SW480 (cell line): ENCODE measurements around the gene PLEKHS1.
"Not testable (repeated sequence)": the region's sequence is repeated elsewhere in the genome, so short reads cannot be mapped to it uniquely, and the experiment has no call there.

Source experiments
- DNase-seq: peaks from one replicate; pipeline ENCODE4 v3.0.0-alpha.2; 2016; ENCODE audit warnings: low spot score

The PLEKHS1 gene

DNA sequence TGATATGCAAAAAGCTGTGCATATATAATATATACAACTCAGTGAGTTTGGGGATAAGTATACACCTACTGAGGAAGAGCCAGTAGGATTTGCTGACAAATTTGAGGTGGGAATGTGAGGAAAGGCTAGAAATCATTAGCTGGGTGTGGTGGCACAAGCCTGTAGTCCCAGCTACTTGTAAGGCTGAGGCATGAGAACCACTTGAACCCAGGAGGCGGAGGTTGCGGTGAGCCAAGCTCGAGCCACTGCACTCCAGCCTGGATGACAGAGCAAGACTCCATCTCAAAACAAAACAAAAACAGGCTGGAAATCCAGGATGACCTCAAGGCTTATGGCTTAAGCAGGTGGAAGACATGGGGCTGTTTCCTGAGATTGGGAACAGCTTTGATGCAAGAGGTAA, 10.6 kb upstream of the PLEKHS1 start:
- no peak for DNase-seq

GRCh38 chr10:113742466-113742865, 9.0 kb upstream of the PLEKHS1 start:
- DNase-seq = no peak

GRCh38 chr10:113743594-113743993, 7.9 kb upstream of the PLEKHS1 start:
- DNase-seq = no peak

DNA sequence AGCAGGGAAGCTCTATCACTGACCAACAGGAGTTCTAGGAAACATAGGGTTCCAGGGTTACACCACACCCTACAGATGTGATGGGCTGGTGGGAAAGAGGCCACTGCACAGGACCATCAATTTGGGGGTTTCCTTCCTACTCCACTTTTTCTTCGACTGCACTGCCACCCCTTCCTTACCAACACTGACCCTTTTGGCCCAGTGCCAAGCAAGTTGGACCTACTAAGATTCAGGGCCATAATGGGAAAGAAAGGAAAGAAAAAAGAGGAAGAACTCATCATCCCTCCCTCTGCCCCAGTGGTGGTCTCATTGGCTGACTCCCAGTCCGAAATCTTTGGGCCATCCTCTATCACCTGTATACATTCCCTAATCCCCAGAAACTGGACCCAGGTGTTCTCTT, 6.1 kb upstream of the PLEKHS1 start:
- no peak for DNase-seq

DNA sequence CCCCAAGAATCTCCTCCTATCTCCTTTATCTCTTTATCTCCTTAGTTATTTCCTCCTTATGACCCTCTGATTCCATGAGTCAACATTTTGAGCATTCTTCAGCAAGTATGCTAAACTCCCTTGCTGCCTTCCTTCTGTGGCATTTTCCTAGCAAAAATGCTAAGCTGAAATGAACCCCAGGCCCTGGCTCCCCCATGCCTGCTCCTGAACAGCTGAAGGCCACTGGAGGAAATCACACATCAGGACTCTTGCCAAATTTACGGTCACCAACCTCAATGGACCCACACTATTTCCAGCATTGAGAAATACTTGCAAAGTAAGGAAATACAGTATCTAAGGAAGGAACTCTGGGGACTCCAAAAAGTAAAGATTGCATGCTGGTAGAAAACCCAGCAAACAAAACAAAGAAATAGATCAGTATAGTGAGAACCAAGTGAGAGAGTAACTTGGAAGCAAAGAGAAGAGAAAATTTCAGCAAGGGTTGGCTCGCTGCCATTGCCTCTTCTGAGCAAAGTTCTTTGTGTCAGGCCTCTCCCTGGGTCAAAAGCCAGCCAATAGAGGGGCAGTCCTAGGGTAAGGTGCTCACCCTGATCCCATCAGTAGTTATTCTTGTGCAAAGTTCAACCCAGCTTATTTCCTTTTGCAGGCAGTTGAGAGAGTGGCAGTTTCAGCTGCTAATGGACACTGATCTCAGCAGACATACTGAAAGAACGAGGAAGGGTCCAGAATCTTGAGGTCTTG, 5.1 kb upstream of the PLEKHS1 start:
- no peak for DNase-seq

DNA sequence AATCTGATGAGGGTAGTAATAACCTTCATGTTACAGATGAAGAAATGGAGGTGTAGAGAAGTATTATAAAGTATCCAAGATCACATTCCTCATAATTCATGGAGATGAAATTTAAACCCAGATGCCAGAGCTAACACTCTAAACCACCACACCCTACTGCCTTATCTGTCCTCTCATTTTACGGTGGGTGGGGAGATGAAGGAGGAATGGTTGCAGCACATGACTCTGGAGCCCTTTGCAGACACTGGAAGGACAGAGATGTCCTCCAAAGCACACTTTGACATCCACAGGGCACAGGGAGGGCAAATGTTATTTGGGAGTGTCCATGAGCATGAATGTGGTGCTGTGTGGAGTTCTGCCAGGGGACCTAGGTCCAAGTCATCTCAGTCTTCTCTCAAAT, 1.1 kb downstream of the PLEKHS1 start:
- no peak for DNase-seq

DNA sequence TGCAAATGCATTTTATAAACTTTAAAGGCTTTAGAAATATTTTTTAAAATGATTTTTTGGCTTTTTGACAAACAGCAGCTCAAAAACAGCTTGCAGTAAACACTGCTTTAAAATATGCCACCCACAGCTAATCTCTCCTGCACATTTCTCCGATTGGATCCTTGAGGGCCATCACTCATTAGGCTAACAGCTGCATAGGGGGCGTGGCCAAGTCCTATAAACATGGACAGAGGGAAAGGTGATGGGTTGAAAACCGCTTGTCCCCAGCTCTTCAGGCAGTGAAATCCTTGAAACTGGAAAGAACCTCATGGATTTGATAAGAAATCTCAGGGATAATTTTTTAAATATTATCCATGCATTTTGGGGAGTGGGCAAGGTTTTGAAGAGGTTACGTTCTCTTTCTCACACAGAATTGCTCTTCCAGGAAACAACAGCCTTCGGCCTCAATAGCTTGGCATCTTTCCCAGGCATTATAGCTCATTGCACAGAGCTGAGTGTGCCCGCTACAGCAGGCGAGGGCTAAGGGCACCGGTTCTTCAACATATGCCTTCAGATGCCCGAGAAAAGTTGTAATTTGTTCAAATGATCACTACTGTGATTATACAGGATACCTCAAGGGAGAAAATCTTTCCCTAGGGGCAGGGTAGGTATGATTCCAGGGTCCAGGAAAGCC, 1.7 kb downstream of the PLEKHS1 start:
- DNase-seq = no peak

DNA sequence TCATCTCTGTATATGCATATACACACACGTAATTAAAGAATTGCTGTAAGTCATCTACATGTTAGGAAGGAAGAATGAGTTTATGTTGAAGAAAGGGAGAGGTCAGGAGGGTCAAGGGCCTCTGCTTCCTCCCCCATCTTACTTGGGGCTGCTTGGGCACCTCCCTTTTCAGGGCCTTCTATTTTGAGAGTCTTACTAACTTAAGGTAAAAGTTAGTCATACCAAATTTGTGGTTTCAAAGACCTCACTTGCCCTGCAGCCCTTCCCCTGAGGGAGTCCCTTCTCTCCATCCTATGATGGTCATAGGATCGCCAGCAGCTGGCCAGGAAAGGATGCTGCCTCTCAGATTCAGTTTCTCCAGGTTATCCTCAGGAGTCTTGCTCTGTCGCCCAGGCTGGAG, 2.6 kb downstream of the PLEKHS1 start:
- no peak for DNase-seq

DNA sequence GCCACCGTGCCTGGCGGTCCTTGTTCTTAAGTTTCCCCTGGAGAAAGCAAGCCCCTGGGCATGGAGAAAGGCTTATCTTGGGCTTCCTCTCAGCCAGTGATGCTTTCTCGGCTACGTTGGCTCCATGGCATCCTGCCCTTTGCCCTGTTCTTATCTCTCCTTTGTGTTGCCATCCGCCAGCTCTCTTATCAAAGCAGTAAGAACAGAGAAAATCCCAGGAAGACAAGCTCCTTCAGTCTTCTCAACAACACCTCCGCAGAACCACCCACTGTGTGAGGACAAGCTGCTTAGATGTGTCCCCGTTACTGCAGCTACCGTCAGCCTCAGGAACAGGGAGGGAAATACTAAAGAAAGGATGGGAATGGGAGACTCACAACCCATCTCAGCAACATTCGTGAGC, 3.3 kb downstream of the PLEKHS1 start:
- DNase-seq = no peak

GRCh38 chr10:113756940-113757543, 5.6 kb downstream of the PLEKHS1 start:
- no peak for DNase-seq

GRCh38 chr10:113762083-113762482, 10.6 kb downstream of the PLEKHS1 start:
- DNase-seq = no peak

DNA sequence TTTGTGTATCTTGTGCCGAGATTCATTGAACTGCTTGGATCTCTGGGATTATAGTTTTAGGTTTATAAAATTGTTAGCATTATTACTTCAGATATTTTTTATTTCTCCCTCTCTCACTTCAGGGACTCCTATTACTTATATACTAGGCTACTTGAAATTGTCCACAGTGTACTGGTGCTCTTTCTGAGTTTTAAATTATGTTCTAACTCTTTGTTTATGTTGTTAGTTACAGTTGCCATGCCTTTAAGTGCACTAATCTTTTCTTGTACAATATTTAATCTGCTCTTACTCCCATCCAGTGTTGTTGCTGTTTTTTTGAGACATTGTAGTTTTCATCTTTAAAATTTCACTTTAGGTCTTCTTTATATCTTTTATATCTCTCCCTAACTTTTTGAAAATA, 13.1 kb downstream of the PLEKHS1 start:
- DNase-seq = no peak

- DNase-seq = no peak
Measured at GRCh38 chr10:113765910-113766309, 14.4 kb downstream of the PLEKHS1 start.

GRCh38 chr10:113767222-113767621, 15.7 kb downstream of the PLEKHS1 start:
- DNase-seq = peak; percentile 5

- no peak for DNase-seq
Measured at GRCh38 chr10:113770346-113770745, 18.9 kb downstream of the PLEKHS1 start.

GRCh38 chr10:113771131-113771530, 19.6 kb downstream of the PLEKHS1 start:
- DNase-seq = not testable (repeated sequence)

DNA sequence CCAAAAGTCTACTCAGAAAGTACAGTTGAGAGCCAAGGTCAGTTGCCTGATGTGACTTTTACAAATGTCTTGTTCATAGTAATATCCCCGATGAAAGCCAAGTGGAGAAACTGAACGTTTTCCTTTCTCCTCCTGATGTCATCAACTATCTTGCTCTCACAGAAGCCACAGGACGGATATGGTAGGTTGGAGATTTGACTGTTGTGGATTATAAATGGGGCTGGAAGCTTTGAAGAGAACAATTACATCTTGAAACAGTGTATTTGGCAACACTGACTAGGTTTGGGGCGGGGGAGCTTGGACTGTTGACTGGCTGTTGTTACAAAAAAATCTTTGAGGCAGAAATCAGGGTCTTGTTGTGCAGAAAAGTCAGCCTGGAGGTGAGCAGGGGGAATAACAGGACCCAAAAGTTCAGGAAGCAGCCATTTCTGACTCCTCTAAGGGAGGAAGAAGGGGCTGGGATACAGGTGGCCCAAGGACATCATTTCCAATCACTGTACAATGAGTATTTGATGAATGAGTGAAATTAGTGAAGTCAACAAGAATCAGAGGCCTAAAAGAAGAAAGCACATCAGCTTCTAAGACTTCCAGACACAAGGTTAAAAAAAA, 24.3 kb downstream of the PLEKHS1 start:
- no peak for DNase-seq

DNA sequence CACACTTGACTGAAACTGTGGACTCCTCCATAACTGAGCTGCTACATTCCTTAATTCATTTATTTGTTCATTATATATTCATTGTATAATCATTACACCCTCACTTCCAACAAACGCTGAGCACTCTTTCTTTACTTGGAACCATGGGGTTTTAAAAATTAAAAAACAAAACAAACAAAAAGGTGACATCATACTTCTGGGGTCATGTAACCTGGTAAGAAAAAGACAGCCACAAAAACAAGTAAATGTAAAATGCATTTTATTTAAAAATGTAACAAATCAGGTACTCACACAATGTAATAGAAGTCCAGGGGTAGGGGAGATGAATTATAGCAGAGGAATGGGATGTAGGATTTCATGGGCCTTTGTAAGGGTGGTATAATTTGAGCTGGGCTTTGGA, 25.1 kb downstream of the PLEKHS1 start:
- DNase-seq = no peak

DNA sequence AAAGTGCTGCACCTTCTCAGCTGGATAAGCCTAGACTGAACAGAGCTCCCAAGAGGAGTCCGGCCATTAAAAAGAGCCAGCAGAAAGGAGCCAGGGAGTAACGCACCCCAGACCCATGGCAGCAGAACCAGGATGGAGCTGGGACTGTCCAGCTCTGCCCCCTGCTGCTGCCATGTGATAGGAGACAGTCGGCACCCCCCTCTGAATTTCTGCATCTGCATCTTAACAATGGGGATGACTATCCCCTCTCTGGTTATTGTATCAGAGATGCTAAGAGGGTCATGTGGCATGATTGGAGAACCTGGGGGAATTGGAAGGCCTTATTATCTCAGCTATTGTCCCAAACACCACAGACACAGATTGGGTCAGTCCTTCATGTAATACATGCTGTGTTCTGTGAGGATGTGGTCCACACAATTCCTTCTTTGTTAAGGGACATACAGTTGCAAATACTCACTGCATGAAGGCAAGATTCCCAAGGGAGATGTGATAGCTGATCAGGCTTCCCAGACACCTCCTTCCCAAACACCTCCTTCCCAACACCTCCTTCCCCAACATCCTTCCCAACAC, 29.3 kb downstream of the PLEKHS1 start:
- DNase-seq = no peak

DNA sequence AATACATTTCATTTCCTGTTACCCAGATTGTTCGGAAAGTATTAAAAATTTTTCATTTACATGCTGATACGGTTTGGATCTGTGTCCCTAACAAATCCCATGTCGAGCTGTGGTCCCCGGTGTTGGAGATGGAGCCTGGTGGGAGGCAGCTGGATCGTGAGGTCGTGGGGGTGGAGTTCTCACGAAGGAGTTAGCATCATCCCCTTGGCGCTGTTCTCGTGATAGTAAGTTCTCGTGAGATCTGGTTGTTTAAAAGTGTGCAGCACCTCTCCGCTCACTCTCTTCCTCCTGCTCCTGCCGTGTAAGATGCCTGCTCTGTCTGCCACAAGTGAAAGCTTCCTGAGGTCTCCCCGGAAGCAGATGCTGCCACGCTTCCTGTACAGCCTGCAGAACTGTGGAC, 30.9 kb downstream of the PLEKHS1 start:
- no peak for DNase-seq

DNA sequence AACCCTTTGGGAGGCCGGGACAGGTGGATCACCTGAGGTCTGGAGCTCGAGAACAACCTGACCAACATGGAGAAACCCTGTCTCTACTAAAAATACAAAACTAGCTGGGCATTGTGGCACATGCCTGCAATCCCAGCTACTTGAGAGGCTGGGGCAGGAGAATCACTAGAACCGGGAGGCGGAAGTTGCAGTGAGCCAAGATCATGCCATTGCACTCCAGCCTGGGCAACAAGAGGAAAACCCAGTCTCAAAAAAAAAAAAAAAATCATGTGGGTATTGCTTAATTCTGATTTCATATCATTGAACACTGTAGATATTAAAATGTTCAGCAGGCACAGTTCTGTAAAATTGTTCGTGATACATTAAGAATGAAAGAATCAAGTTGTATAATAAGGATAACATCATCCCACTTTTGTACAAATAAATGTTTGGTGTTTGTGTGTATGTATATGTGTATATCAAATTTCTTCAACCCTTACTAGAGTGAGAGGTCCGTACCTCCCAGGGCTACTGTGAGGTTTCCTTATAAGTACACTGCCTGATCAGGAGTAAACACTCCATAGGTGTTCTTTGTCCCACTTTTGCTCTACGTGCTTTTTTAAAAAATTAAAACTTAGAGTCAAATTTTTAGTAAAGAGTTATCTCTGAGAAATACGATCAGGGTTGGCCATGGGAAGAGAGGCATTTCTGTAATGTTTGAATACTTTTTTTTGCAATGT, 31.7 kb downstream of the PLEKHS1 start:
- no peak for DNase-seq

- peak; percentile 69 for DNase-seq
Measured at GRCh38 chr10:113788604-113789083, 37.2 kb downstream of the PLEKHS1 start.
